ENCODE results near the gene TBC1D5.

Gene TBC1D5

GRCh38 chr3:17551333-17551732 lies 191.1 kb downstream of the TBC1D5 start:
- no peak for DNase-seq (ENCODE audit: low read depth)
- H3K4me3 ChIP-seq (ENCODE audit: low read depth, low read length) = no peak overlapping the region
- TF ChIP-seq MAX (IDR thresholded peaks at IDR 0.05; ENCODE audit: low read depth, low read length) (no peak), CTCF (IDR thresholded peaks at IDR 0.05; ENCODE audit: low read depth, low read length) (no peak), POLR2A (IDR thresholded peaks at IDR 0.05; ENCODE audit: extremely low read depth, insufficient read length) (no peak), MYC (IDR thresholded peaks at IDR 0.05; ENCODE audit: low read depth, low read length) (no peak)

- TF ChIP-seq MAX (IDR thresholded peaks at IDR 0.05; ENCODE audit: low read depth, low read length) (no peak), POLR2A (IDR thresholded peaks at IDR 0.05; ENCODE audit: extremely low read depth, insufficient read length) (no peak), CTCF (IDR thresholded peaks at IDR 0.05; ENCODE audit: low read depth, low read length) (no peak), MYC (IDR thresholded peaks at IDR 0.05; ENCODE audit: low read depth, low read length) (no peak)
- H3K4me3 ChIP-seq (ENCODE audit: low read depth, low read length) = no peak overlapping the region
- no peak for DNase-seq (ENCODE audit: low read depth)
These were observed 191.8 kb downstream of the TBC1D5 start for GRCh38 chr3:17550624-17551023.

- H3K4me3 ChIP-seq (ENCODE audit: low read depth, low read length) = no peak overlapping the region
- TF ChIP-seq MAX (IDR thresholded peaks at IDR 0.05; ENCODE audit: low read depth, low read length) = no peak
- TF ChIP-seq MYC (IDR thresholded peaks at IDR 0.05; ENCODE audit: low read depth, low read length) = no peak
- no peak for TF ChIP-seq POLR2A (IDR thresholded peaks at IDR 0.05; ENCODE audit: extremely low read depth, insufficient read length)
- no peak for TF ChIP-seq CTCF (IDR thresholded peaks at IDR 0.05; ENCODE audit: low read depth, low read length)
- no peak for DNase-seq (ENCODE audit: low read depth)
These were observed 195.8 kb downstream of the TBC1D5 start for GRCh38 chr3:17546500-17547255.

- TF ChIP-seq MAX (IDR thresholded peaks at IDR 0.05; ENCODE audit: low read depth, low read length) = no peak
- no peak for TF ChIP-seq POLR2A (IDR thresholded peaks at IDR 0.05; ENCODE audit: extremely low read depth, insufficient read length)
- TF ChIP-seq MYC (IDR thresholded peaks at IDR 0.05; ENCODE audit: low read depth, low read length) = no peak
- TF ChIP-seq CTCF (IDR thresholded peaks at IDR 0.05; ENCODE audit: low read depth, low read length) = no peak
- DNase-seq (ENCODE audit: low read depth) = no peak
- H3K4me3 ChIP-seq (ENCODE audit: low read depth, low read length) = no peak overlapping the region
These were observed 197.8 kb downstream of the TBC1D5 start for GRCh38 chr3:17544632-17545031.

GRCh38 chr3:17542591-17542990 lies 199.8 kb downstream of the TBC1D5 start:
- DNase-seq (ENCODE audit: low read depth) = no peak
- no peak for TF ChIP-seq MAX (IDR thresholded peaks at IDR 0.05; ENCODE audit: low read depth, low read length)
- TF ChIP-seq POLR2A (IDR thresholded peaks at IDR 0.05; ENCODE audit: extremely low read depth, insufficient read length) = no peak
- no peak for TF ChIP-seq MYC (IDR thresholded peaks at IDR 0.05; ENCODE audit: low read depth, low read length)
- TF ChIP-seq CTCF (IDR thresholded peaks at IDR 0.05; ENCODE audit: low read depth, low read length) = no peak
- no peak overlapping the region for H3K4me3 ChIP-seq (ENCODE audit: low read depth, low read length)

Data from NB4 (cell line).